Tibial nerve (tissue), 4 donors: ENCODE results near the gene HSPB9. TPM values are rescaled to one million over a fixed set of nuclear protein-coding genes. Genes with fewer than 3 reads are reported as not detected.
A peak's percentile ranks its signal among the peaks of the same experiment; 100 is the strongest.

Experiments used
- DNase-seq, 2 donors: peaks; one replicate each; pipeline ENCODE4 v3.0.0-alpha.2; 2019; ENCODE audit warnings: low spot score in 2 of 2
- H3K27ac ChIP-seq, 4 donors: fragments of 200-600 bp; sonication (generic) in 3 of 4; one replicate each; pipeline ENCODE4 v1.5.1; 2017 to 2019; ENCODE audit warnings: mild to moderate bottlenecking in 1 of 4
- H3K27me3 ChIP-seq, 2 donors: fragments of 200-600 bp; sonication (generic) in 1 of 2; one replicate each; pipeline versions ENCODE4 v1.5.1 to v1.6.0; 2017 to 2019
- H3K36me3 ChIP-seq, 3 donors: fragments of 200-600 bp; sonication (generic); one replicate each; pipeline ENCODE4 v1.5.1; 2018 to 2019
- H3K4me1 ChIP-seq, 4 donors: fragments of 200-600 bp; sonication (generic) in 3 of 4; one replicate each; pipeline ENCODE4 v1.5.1; 2017 to 2019
- H3K4me3 ChIP-seq, 4 donors: fragments of 200-600 bp; sonication (generic) in 3 of 4; one replicate each; pipeline ENCODE4 v1.5.1; 2017 to 2019; ENCODE audit warnings: mild to moderate bottlenecking in 1 of 4, moderate library complexity in 1 of 4
- H3K9me3 ChIP-seq, 4 donors: fragments of 200-600 bp; sonication (generic) in 3 of 4; one replicate each; pipeline ENCODE4 v1.5.1; 2017 to 2019
- EP300 ChIP-seq, 2 donors: sonication (generic); formaldehyde crosslinking; IDR thresholded peaks; one replicate each; pipeline ENCODE4 v1.6.1; 2017; ENCODE audit warnings: antibody characterized with exemption in 2 of 2, mild to moderate bottlenecking in 1 of 2
- POLR2A ChIP-seq, 2 donors: fragments of 450-650 bp; IDR thresholded peaks; one replicate each; pipeline ENCODE4 v1.6.1; 2017; ENCODE audit warnings: antibody characterized with exemption in 2 of 2, mild to moderate bottlenecking in 2 of 2, moderate library complexity in 2 of 2
- WGBS, 2 donors: methylation state at CpG; one replicate each; pipeline ENCODE4 v1.1.5; 2018; 5-methylcytosine and 5-hydroxymethylcytosine counted together
- total RNA-seq, 4 donors: library from RNA; depleted of rRNA; stranded (reverse); fragments of >200 nt; gene quantifications; one replicate each; pipeline ENCODE4 v1.1.0, GENCODE V29; 2016
- TF ChIP-seq, protein P1 (sequence below), 5 experiments: fragments of 200-600 bp in 3 of 5; fragments of 450-650 bp in 2 of 5; sonication (generic) in 3 of 5; IDR thresholded peaks; one replicate each; pipeline ENCODE4 v1.5.1; 2016 to 2019; ENCODE audit warnings: antibody characterized with exemption in 5 of 5, mild to moderate bottlenecking in 3 of 5, moderate library complexity in 2 of 5

The HSPB9 gene
- total RNA-seq, 4 donors from 2014 or later: 0.22 TPM; not detected in 3

DNA sequence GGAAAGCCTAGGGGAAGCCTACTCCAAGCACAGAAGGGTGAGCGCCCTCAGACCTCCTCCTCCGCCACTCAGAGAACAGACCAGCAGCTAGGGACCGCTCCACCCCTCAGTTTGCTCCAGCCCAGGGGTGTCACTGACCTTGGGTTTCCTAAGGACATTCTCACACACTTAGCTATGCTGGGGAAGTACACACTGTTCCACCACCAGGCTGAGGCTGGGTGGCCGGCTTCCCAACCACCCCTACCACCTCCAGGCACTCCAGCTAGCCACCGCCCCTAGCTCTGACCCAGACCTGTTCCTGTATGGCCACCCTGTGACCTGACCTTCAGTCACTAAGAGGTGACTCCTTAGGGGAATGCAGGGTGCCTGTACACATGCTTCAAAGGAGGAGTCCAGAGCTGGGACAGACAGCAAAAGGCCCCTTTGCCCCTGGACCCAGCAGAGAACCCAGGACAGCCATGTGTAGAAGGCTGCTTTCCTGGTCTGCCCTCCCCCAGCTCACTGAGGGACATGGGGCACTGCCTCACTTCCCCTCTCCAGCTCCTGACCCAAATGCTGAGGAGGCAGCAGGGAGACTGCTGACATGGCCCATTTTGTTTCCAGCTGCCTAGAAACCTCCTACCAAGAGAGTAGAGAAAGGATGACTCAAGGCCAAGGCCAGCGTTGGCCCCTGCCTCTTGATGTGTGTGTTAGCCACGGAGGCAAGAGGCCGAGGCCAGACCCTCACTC is 6.7 kb downstream of the HSPB9 start:
- Histone ChIP-seq H3K9me3 (no peaks in the 10 kb centered on the region), H3K4me1 (peaks cover 0 to 53% (median 32%) of the 10 kb centered on the region in 4 donors), H3K36me3 (peaks cover 0 to 63% (median 20%) of the 10 kb centered on the region in 3 donors), H3K27me3 (no peaks in the 10 kb centered on the region), H3K27ac (peak overlapping the region in 2 of 4 donors; percentile 76 to 82), H3K4me3 (no peak overlapping the region)
- DNase-seq: no peak
- WGBS, 2 donors: 88 to 92% methylated on average over 8 of the region's 8 CpGs
- TF ChIP-seq EP300 (IDR thresholded peaks at IDR 0.05) (peak in 1 of 2 donors; percentile 47), POLR2A (IDR thresholded peaks at IDR 0.05) (no peak)

DNA sequence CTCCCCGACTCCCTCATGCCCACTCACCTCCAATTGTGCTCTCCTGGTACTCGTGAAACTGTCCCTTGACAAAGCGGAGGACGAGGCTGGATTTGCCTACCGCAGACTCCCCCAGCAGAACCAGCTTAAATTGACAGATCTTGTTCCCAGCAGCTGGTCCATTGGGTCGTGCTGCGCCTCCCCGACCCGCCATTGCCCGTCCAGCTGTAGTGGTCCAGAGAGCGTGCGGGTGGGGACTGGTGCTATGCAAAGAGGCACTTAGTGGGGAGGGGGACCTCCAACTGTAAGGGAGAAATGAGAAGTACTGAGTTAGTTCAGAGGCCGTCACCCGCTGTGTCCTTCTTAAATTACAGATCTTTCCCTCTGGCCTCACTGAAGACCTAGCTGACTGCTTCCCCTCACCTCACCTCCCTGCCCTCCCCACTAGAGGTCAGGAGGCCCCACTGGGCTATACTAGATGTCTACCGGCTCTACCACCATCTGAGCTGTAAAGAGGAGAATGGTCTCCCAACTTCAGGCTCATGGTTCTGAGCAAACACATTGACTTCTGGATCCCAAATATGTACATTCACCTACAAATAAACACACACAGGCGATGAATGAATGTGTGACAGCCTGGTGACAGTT is 7.8 kb downstream of the HSPB9 start:
- TF ChIP-seq POLR2A (IDR thresholded peaks at IDR 0.05) (no peak), EP300 (IDR thresholded peaks at IDR 0.05) (no peak)
- TF ChIP-seq, protein P1, sequence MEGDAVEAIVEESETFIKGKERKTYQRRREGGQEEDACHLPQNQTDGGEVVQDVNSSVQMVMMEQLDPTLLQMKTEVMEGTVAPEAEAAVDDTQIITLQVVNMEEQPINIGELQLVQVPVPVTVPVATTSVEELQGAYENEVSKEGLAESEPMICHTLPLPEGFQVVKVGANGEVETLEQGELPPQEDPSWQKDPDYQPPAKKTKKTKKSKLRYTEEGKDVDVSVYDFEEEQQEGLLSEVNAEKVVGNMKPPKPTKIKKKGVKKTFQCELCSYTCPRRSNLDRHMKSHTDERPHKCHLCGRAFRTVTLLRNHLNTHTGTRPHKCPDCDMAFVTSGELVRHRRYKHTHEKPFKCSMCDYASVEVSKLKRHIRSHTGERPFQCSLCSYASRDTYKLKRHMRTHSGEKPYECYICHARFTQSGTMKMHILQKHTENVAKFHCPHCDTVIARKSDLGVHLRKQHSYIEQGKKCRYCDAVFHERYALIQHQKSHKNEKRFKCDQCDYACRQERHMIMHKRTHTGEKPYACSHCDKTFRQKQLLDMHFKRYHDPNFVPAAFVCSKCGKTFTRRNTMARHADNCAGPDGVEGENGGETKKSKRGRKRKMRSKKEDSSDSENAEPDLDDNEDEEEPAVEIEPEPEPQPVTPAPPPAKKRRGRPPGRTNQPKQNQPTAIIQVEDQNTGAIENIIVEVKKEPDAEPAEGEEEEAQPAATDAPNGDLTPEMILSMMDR (IDR thresholded peaks at IDR 0.05): no peak
- Histone ChIP-seq H3K27me3 (no peaks in the 10 kb centered on the region), H3K9me3 (no peaks in the 10 kb centered on the region), H3K36me3 (peaks cover 0 to 53% (median 20%) of the 10 kb centered on the region in 3 donors), H3K4me3 (no peak overlapping the region), H3K27ac (peak overlapping the region in 3 of 4 donors; percentile 60 to 82 (median 76)), H3K4me1 (peaks cover 0 to 62% (median 37%) of the 10 kb centered on the region in 4 donors)
- no peak for DNase-seq
- 90 to 92% methylated on average over 16 of the region's 16 CpGs for WGBS, 2 donors

DNA sequence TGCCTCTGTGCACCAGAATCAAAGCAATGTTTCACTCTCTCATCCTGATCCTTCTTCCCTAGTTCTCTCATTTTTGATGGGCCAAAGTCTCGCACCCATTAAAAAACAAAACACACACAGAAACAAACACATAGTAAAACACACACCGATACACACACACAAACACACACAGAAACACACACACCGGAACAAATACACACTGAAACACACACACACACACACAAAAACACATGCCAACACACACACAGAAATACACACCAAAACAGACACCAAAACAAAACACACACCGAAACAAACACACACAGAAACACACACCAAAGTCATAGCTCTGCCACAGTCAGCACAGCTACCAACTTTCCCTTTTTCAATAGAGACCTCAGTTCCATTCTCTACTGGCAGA is 8.6 kb downstream of the HSPB9 start:
- no peak for DNase-seq
- Histone ChIP-seq H3K27me3 (no peaks in the 10 kb centered on the region), H3K9me3 (no peaks in the 10 kb centered on the region), H3K36me3 (peaks cover 0 to 49% (median 20%) of the 10 kb centered on the region in 3 donors), H3K4me1 (peaks cover 0 to 69% (median 41%) of the 10 kb centered on the region in 4 donors), H3K27ac (peak overlapping the region in 3 of 4 donors; percentile 60 to 82 (median 76)), H3K4me3 (no peak overlapping the region)
- TF ChIP-seq, protein P1 (IDR thresholded peaks at IDR 0.05): no peak
- WGBS, 2 donors: 95 to 96% methylated on average over 4 of the region's 4 CpGs

DNA sequence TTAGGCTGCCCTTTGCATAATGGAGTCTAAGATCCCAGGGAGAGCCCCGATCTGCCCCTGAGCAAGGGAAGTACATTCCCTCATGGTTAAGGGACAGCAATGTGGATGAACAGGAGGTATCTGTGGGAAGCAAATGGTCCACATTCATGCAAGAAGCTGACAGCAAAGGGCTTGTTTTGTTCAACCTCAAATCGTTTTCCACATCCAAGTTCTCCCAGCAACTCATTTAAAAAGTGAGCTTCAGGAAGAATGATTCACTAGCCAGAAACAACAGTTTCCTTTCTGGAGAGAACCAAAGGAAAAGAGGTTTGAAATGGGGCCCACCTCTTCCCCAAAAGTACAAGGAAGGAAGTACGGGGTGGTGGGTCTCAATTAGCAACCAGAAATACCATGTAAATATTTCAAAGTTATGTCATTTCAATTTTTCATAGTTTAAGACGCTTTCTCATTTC is 9.4 kb downstream of the HSPB9 start:
- peak overlapping the region in 3 of 4 donors; percentile 60 to 82 (median 76) for H3K27ac ChIP-seq
- TF ChIP-seq, protein P1 (IDR thresholded peaks at IDR 0.05): no peak
- TF ChIP-seq POLR2A (IDR thresholded peaks at IDR 0.05): no peak
- peak in 1 of 2 donors; percentile 44 for TF ChIP-seq EP300 (IDR thresholded peaks at IDR 0.05)
- no peaks in the 10 kb centered on the region for H3K9me3 ChIP-seq
- WGBS, 2 donors: 47 to 48% methylated on average over 4 of the region's 4 CpGs
- no peak overlapping the region for H3K4me3 ChIP-seq
- peaks cover 0 to 75% (median 45%) of the 10 kb centered on the region in 4 donors for H3K4me1 ChIP-seq
- no peaks in the 10 kb centered on the region for H3K27me3 ChIP-seq
- DNase-seq: no peak
- H3K36me3 ChIP-seq: peaks cover 0 to 43% (median 20%) of the 10 kb centered on the region in 3 donors

DNA sequence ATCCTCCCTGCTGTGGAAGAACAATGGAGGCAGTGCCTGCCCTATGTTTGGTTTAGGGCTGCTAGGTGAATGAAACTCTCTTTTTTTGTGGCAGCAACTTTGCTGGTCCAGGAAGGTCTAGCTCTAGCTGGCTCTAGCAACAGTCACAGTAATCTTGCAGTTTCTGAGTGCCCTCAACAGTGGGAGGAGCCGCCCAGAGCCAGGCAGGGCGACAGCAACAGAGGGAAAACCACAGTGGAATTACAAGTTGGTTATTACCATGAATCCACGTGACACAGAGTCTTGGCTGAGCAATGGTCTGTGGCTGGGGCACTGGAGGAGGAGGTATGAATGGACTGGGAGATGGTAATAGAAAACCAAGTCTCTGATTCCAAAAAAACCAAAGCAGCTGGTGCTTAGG is 10.3 kb downstream of the HSPB9 start:
- peaks cover 0 to 35% (median 14%) of the 10 kb centered on the region in 3 donors for H3K36me3 ChIP-seq
- TF ChIP-seq POLR2A (IDR thresholded peaks at IDR 0.05): no peak
- peak in 1 of 2 donors; percentile 38 for TF ChIP-seq EP300 (IDR thresholded peaks at IDR 0.05)
- no peak overlapping the region for H3K4me3 ChIP-seq
- no peaks in the 10 kb centered on the region for H3K9me3 ChIP-seq
- H3K27ac ChIP-seq: peak overlapping the region in 3 of 4 donors; percentile 60 to 82 (median 76)
- WGBS, 2 donors: 18 to 22% methylated on average over 3 of the region's 3 CpGs
- H3K27me3 ChIP-seq: no peaks in the 10 kb centered on the region
- DNase-seq: no peak
- peaks cover 0 to 78% (median 45%) of the 10 kb centered on the region in 4 donors for H3K4me1 ChIP-seq
